ENCODE measurements around the gene FUNDC2. TPM values are rescaled to one million over a fixed set of nuclear protein-coding genes. Genes with fewer than 3 reads are reported as not detected.

FUNDC2 gene
- total and polyA plus RNA-seq, 2 donors (not counting 3 experiments of a cell fraction or from before 2014, with no cell fraction given) = 53.3 to 65.6 TPM

DNA sequence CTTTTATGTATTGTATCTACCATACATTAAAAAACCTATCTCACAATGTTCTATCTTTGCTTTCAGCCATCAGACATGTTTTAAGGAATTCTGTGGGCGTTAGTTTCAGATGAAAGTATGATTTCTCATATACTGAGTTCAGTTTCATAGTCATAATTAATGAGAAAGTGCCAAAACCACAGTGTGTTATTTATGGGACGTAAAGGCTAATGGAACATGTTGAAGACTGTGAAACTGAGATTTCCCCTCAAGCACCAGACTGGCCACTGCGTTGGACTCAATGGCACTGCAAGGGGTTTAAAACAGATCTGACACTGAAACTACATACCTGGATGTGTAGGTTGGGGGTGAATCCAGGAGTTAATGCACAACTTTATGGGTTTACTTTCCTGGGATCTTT is 36.1 kb upstream of the FUNDC2 start:
- ChIA-PET POLR2A (no interaction called here), CTCF (no interaction called here)
- no peaks in the 10 kb centered on the region for H4K20me1 ChIP-seq (replicated peaks; ENCODE audit: control insufficient read depth, extremely low read depth, insufficient read depth, low read length)
- no TSS peak for BruUV-seq (replicated peaks)
- intact Hi-C loops (cut with micrococcal nuclease) (no loop called here), dilution Hi-C loops (cut with MboI; ENCODE audit: extremely low pct_ligation_motif_present, low sequenced_read_pairs) (no loop called here)
- H3K36me3 ChIP-seq (ENCODE audit: control insufficient read depth in 2 of 2, extremely low read depth in 1 of 2, insufficient read depth in 2 of 2, low read length in 2 of 2) = no peaks in the 10 kb centered on the region
- H3K4me1 ChIP-seq (ENCODE audit: control insufficient read depth, extremely low read depth, insufficient read depth, low read length) = no peaks in the 10 kb centered on the region
- H2AFZ ChIP-seq (ENCODE audit: low read depth, low read length) = no peak overlapping the region
- TF ChIP-seq CTCF (IDR thresholded peaks at IDR 0.05; ENCODE audit: extremely low read depth in 1 of 2, insufficient read depth in 1 of 2, low read depth in 1 of 2, low read length in 2 of 2) (no peak), MYC (IDR thresholded peaks at IDR 0.05; ENCODE audit: low read depth, low read length) (no peak), EZH2 (IDR thresholded peaks at IDR 0.05; ENCODE audit: borderline replicate concordance, low read depth, low read length, severe bottlenecking) (no peak), GATA2 (IDR thresholded peaks at IDR 0.05; ENCODE audit: insufficient read depth, insufficient read length, low read depth, low read length) (no peak), JUN (IDR thresholded peaks at IDR 0.05; ENCODE audit: borderline replicate concordance, insufficient read depth, insufficient read length, low read depth) (no peak), POLR2AphosphoS5 (IDR thresholded peaks at IDR 0.05; ENCODE audit: insufficient read depth, low read depth, low read length) (no peak), FOS (IDR thresholded peaks at IDR 0.05; ENCODE audit: borderline replicate concordance, insufficient read depth, low read length) (no peak), POLR2A (IDR thresholded peaks at IDR 0.05; ENCODE audit: low read depth, low read length) (no peak)
- TF ChIP-seq, protein P1, sequence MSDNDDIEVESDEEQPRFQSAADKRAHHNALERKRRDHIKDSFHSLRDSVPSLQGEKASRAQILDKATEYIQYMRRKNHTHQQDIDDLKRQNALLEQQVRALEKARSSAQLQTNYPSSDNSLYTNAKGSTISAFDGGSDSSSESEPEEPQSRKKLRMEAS (IDR thresholded peaks at IDR 0.05; ENCODE audit: insufficient read depth, insufficient read length) = no peak
- no peak for FAIRE-seq
- H3K79me2 ChIP-seq (ENCODE audit: control insufficient read depth, insufficient read depth, low read length) = no peaks in the 10 kb centered on the region
- DNase-seq (ENCODE audit: low read depth, low spot score) = no peak
- no peak overlapping the region for H3K27ac ChIP-seq (ENCODE audit: insufficient read depth, low read depth, low read length)
- H3K4me3 ChIP-seq (replicated peaks in 1 of 3; ENCODE audit: insufficient read depth in 1 of 3, low read depth in 1 of 3, low read length in 3 of 3) = no peak overlapping the region
- H3K9me3 ChIP-seq (replicated peaks; ENCODE audit: control insufficient read depth, insufficient read depth, low read length) = no peaks in the 10 kb centered on the region
- H3K9me1 ChIP-seq (replicated peaks; ENCODE audit: control insufficient read depth, extremely low read depth, insufficient read depth, low read length) = no peaks in the 10 kb centered on the region
- H3K27me3 ChIP-seq (ENCODE audit: control insufficient read depth in 2 of 2, insufficient read depth in 2 of 2, low read length in 2 of 2) = no peaks in the 10 kb centered on the region
- no peak overlapping the region for H3K9ac ChIP-seq (replicated peaks; ENCODE audit: extremely low read depth, insufficient read depth, low read length)
- no peak overlapping the region for H3K4me2 ChIP-seq (ENCODE audit: insufficient read depth, low read length)

Measured in endothelial cell of umbilical vein (primary cell).